HepG2 (cell line): ENCODE results near the gene CARS1. TPM values are rescaled to one million over a fixed set of nuclear protein-coding genes. Genes with fewer than 3 reads are reported as not detected.

Experiments
- ATAC-seq: fragments of 200-7000 bp; cut with Tn5 transposase; 3 replicates; pipeline ENCODE4 v1.9.1; 2020; ENCODE audit warnings: mild to moderate bottlenecking, moderate library complexity
- BruUV-seq: library from RNA; stranded (reverse); fragments of 400-500 nt; replicated peaks from 2 replicates; lab custom pipeline; 2021; lab: Mats Ljungman, UMichigan
- CTCF ChIA-PET: fragments of 300-600 bp; formaldehyde crosslinking; extraction: SDS; loops from one replicate; lab custom pipeline; 2021; ENCODE audit warnings: low total read pairs, inconsistent platforms, low intra/inter-chr PET ratio; lab: Yijun Ruan, JAX
- POLR2A ChIA-PET: fragments of 350-600 bp; sonication (Branson Sonifier 250); formaldehyde crosslinking; loops from one replicate; lab custom pipeline; 2020; ENCODE audit warnings: antibody characterized with exemption, inconsistent platforms; lab: Yijun Ruan, JAX
- DNase-seq: peaks from one replicate; pipeline ENCODE4 v3.0.0-alpha.2; 2015; ENCODE audit warnings: low spot score
- FAIRE-seq: peaks from 3 replicates; lab custom pipeline; 2011; peaks lifted over from hg19 to GRCh38; lab: Jason Lieb, UNC
- H2AFZ ChIP-seq: one replicate; pipeline ENCODE4 v1.6.1; 2011; ENCODE audit warnings: low read length, inconsistent platforms
- H3K27ac ChIP-seq: fragments of 300-600 bp; 3 replicates; pipeline ENCODE4 v1.8.0; 2011; ENCODE audit warnings: mixed run types, mild to moderate bottlenecking, mixed read lengths, low read length, inconsistent platforms; ENCODE audit not compliant: insufficient read depth; ENCODE audit errors: extremely low read length
- H3K27me3 ChIP-seq, 2 experiments: fragments of 200-600 bp in 1 of 2; 2 replicates in 1 of 2; 3 replicates in 1 of 2; pipeline versions ENCODE4 v1.6.0 to v1.8.0; 2011; ENCODE audit warnings: low read length in 2 of 2, mild to moderate bottlenecking in 2 of 2, moderate library complexity in 2 of 2, inconsistent platforms in 1 of 2; ENCODE audit not compliant: insufficient read depth in 2 of 2, control insufficient read depth in 1 of 2
- H3K36me3 ChIP-seq, 2 experiments: fragments of 200-600 bp in 1 of 2; replicated peaks in 1 of 2; 2 replicates in 1 of 2; 3 replicates in 1 of 2; pipeline versions ENCODE4 v1.5.1 to v1.8.0; 2011; ENCODE audit warnings: low read length in 2 of 2, inconsistent platforms in 1 of 2; ENCODE audit not compliant: insufficient read depth in 2 of 2, control insufficient read depth in 1 of 2
- H3K4me1 ChIP-seq: 2 replicates; pipeline ENCODE4 v1.5.1; 2012; ENCODE audit warnings: low read length, inconsistent platforms; ENCODE audit not compliant: insufficient read depth
- H3K4me2 ChIP-seq: 2 replicates; pipeline ENCODE4 v1.6.0; 2011; ENCODE audit warnings: low read depth, low read length, inconsistent platforms
- H3K4me3 ChIP-seq, 3 experiments: fragments of 200-600 bp in 1 of 3; sonication (generic), shearing (Covaris generic) in 1 of 3; replicated peaks in 1 of 3; 2 replicates each; pipeline ENCODE4 v1.5.1; 2011 to 2016; ENCODE audit warnings: low read length in 3 of 3, inconsistent platforms in 2 of 3, low read depth in 2 of 3, mild to moderate bottlenecking in 2 of 3, control low read depth in 1 of 3, mixed read lengths in 1 of 3; ENCODE audit not compliant: insufficient read depth in 1 of 3
- H3K79me2 ChIP-seq: one replicate; pipeline ENCODE4 v1.6.1; 2011; ENCODE audit warnings: low read length, inconsistent platforms; ENCODE audit not compliant: insufficient read depth
- H3K9ac ChIP-seq: 2 replicates; pipeline ENCODE4 v1.6.0; 2011; ENCODE audit warnings: mild to moderate bottlenecking, low read depth, low read length, inconsistent platforms; ENCODE audit not compliant: insufficient read depth
- H3K9me3 ChIP-seq: 2 replicates; pipeline ENCODE4 v1.5.1; 2012; ENCODE audit warnings: mild to moderate bottlenecking, low read length
- H4K20me1 ChIP-seq: 2 replicates; pipeline ENCODE4 v1.6.0; 2011; ENCODE audit warnings: inconsistent platforms, mild to moderate bottlenecking, low read length, moderate library complexity; ENCODE audit not compliant: insufficient read depth
- KLF11 ChIP-seq: IDR thresholded peaks from 2 replicates; pipeline ENCODE4 v1.6.1; 2016; ENCODE audit warnings: missing compliant biosample characterization
- MXD1 ChIP-seq: sonication (generic); formaldehyde crosslinking; IDR thresholded peaks from 2 replicates; pipeline ENCODE4 v1.4.0; 2020; ENCODE audit warnings: mild to moderate bottlenecking, missing genetic modification reagents
- PITX1 ChIP-seq: sonication (generic); formaldehyde crosslinking; IDR thresholded peaks from 2 replicates; pipeline ENCODE4 v1.5.1; 2020; ENCODE audit warnings: mild to moderate bottlenecking, missing genetic modification reagents
- SAP130 ChIP-seq: IDR thresholded peaks from 2 replicates; pipeline ENCODE4 v1.6.1; 2016; ENCODE audit warnings: low read depth
- SIX4 ChIP-seq: sonication (generic); formaldehyde crosslinking; IDR thresholded peaks from 2 replicates; pipeline ENCODE4 v1.4.0; 2020; ENCODE audit warnings: missing genetic modification reagents
- SNRNP70 ChIP-seq: fragments of 200-400 bp; formaldehyde crosslinking; IDR thresholded peaks from 2 replicates; pipeline ENCODE4 v1.6.1; 2017; ENCODE audit warnings: mild to moderate bottlenecking, low read depth, low read length, moderate library complexity
- ZBTB43 ChIP-seq: sonication (generic); formaldehyde crosslinking; conservative IDR thresholded peaks from 2 replicates; pipeline ENCODE4 v1.4.0; 2020; ENCODE audit warnings: missing genetic modification reagents
- ZKSCAN1 ChIP-seq: fragments of 150-350 bp; IDR thresholded peaks from 2 replicates; pipeline ENCODE4 v1.6.1; 2014; ENCODE audit warnings: low read length
- ZNF326 ChIP-seq: sonication (generic); formaldehyde crosslinking; IDR thresholded peaks from 2 replicates; pipeline ENCODE4 v1.4.0; 2020; ENCODE audit warnings: missing genetic modification reagents, borderline replicate concordance
- ZNF609 ChIP-seq: sonication (generic); formaldehyde crosslinking; IDR thresholded peaks from 2 replicates; pipeline ENCODE4 v1.4.0; 2020; ENCODE audit warnings: mild to moderate bottlenecking, missing genetic modification reagents, borderline replicate concordance
- ZNF672 ChIP-seq: sonication (generic); formaldehyde crosslinking; IDR thresholded peaks from 2 replicates; pipeline ENCODE4 v1.8.1; 2022; ENCODE audit warnings: missing genetic modification reagents
- ZSCAN22 ChIP-seq: sonication (generic); formaldehyde crosslinking; IDR thresholded peaks from 2 replicates; pipeline ENCODE4 v1.4.0; 2020; ENCODE audit warnings: mild to moderate bottlenecking, missing genetic modification reagents
- WGBS: methylation state at CpG from one replicate; pipeline ENCODE4 v1.1.6; 2017; ENCODE audit warnings: low lambda C conversion rate; 5-methylcytosine and 5-hydroxymethylcytosine counted together
- in situ Hi-C: cut with HindIII; loops from 2 replicates; pipeline ENCODE4 v1.10.0; 2017; ENCODE audit warnings: low pct_unique_long_range_greater_than_20kb; ENCODE audit not compliant: extremely low pct_ligation_motif_present
- intact Hi-C: fragments of 100-400 bp; cut with micrococcal nuclease; formaldehyde crosslinking; loops from one replicate; pipeline ENCODE4 v1.10.0; 2022; ENCODE audit not compliant: unreplicated experiment
- polyA plus RNA-seq, 8 experiments: library from polyadenylated mRNA; depleted of rRNA in 3 of 8; stranded (reverse) in 7 of 8; unstranded in 1 of 8; fragments of >200 nt; fragmentation: Illumina TruSeq in 4 of 8; extraction: Trizol in 4 of 8; gene quantifications; 2 replicates each; pipeline versions ENCODE4 v1.2.1 to v1.2.3, GENCODE V29; 2011 to 2016; ENCODE audit warnings: low read depth in 4 of 8, missing spikeins in 1 of 8, mixed read lengths in 1 of 8; ENCODE audit not compliant: insufficient read depth in 1 of 8
- total RNA-seq, 5 experiments: library from RNA; depleted of rRNA; stranded (reverse); fragments of >200 nt; fragmentation: Illumina TruSeq; extraction: Trizol; gene quantifications; 2 replicates each; pipeline ENCODE4 v1.2.3, GENCODE V29; 2016; ENCODE audit warnings: low read depth in 1 of 5

CARS1 gene
- total and polyA plus RNA-seq, 2 of the 13 experiments (the other 11 are each of a cell fraction or from before 2014, with no cell fraction given), result 33.8 to 47.0 TPM

- FAIRE-seq (no peak), ATAC-seq (no peak), DNase-seq (no peak)
- Histone ChIP-seq H4K20me1 (peaks cover 28% of the 10 kb centered on the region), H3K27ac (no peak overlapping the region), H3K9me3 (no peaks in the 10 kb centered on the region), H3K4me1 (0 out of 2 replicates have a peak, but pooled peaks cover under 1% of the 10 kb centered on the region), H3K79me2 (peaks cover 24% of the 10 kb centered on the region), H3K9ac (no peak overlapping the region), H3K4me2 (no peak overlapping the region), H2AFZ (no peak overlapping the region), H3K4me3 (no peak overlapping the region), H3K27me3 (no peaks in the 10 kb centered on the region), H3K36me3 (peaks cover 10 to 47% of the 10 kb centered on the region in 2 experiments; a peak in 4 of 5 replicates)
- BruUV-seq, result no TSS peak
- WGBS, result 100% methylated on average over 6 of the region's 6 CpGs
- in situ Hi-C loops, result loop anchor here (5.0 kb wide), 1 partner anchor 48 kb away; no protein-coding TSS in a partner anchor
- CTCF ChIA-PET, result no interaction called here
- no peak for TF ChIP-seq KLF11 (CRISPR knock-in tag)
- TF ChIP-seq SAP130 (CRISPR knock-in tag), result no peak
- no peak for TF ChIP-seq ZKSCAN1
- TF ChIP-seq ZNF672, result no peak
- POLR2A ChIA-PET, result no interaction called here
- intact Hi-C loops, result no loop called here
These were observed 13.2 kb downstream of the CARS1 start for GRCh38 chr11:3044004-3044403.

- H3K9me3 ChIP-seq, result no peaks in the 10 kb centered on the region
- FAIRE-seq (no peak), ATAC-seq (no peak), DNase-seq (no peak)
- no peak overlapping the region for H3K27ac ChIP-seq
- in situ Hi-C loops, result loop anchor here (5.0 kb wide), 1 partner anchor 49 kb away; no protein-coding TSS in a partner anchor
- H3K4me2 ChIP-seq, result no peak overlapping the region
- H3K36me3 ChIP-seq, result peaks cover 13 to 53% of the 10 kb centered on the region in 2 experiments; a peak in 4 of 5 replicates
- WGBS, result 95% methylated on average over 13 of the region's 16 CpGs
- ChIA-PET CTCF (no interaction called here), POLR2A (no interaction called here)
- no peak overlapping the region for H3K4me3 ChIP-seq
- no peak overlapping the region for H3K9ac ChIP-seq
- H3K79me2 ChIP-seq, result peaks cover 21% of the 10 kb centered on the region
- H3K4me1 ChIP-seq, result no peaks in the 10 kb centered on the region
- peaks cover 28% of the 10 kb centered on the region for H4K20me1 ChIP-seq
- BruUV-seq, result no TSS peak
- intact Hi-C loops, result no loop called here
- no peaks in the 10 kb centered on the region for H3K27me3 ChIP-seq
- no peak overlapping the region for H2AFZ ChIP-seq
- TF ChIP-seq ZNF326 (CRISPR knock-in tag) (no peak), SIX4 (CRISPR knock-in tag) (no peak), PITX1 (CRISPR knock-in tag) (no peak), SNRNP70 (no peak), MXD1 (no peak), ZBTB43 (CRISPR knock-in tag) (no peak), ZSCAN22 (no peak), ZNF609 (no peak)
These were observed 13.8 kb downstream of the CARS1 start for GRCh38 chr11:3043315-3043871.
